ENCODE measurements around the gene C18orf54.

Gene C18orf54

DNA sequence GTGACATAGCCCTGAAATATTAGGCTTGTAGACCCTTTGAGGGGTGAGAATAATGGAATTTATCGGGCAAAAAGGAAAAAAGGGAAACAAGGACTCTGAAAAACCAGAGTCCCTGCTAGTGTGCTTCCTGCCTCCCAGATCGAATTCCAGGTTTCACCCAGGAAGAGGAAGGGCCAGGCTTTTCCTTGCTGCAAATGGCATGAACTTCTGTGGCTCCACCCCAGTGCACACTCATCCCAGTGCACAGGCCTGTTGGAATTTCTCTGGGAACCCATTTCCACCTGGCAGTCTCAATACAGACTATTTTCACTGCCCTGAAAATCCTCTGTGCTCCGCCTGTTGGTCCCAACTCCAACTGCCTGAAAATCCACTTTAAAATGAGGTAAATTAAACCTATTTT lies 29.9 kb downstream of the C18orf54 start:
- DNase-seq, result no peak

DNA sequence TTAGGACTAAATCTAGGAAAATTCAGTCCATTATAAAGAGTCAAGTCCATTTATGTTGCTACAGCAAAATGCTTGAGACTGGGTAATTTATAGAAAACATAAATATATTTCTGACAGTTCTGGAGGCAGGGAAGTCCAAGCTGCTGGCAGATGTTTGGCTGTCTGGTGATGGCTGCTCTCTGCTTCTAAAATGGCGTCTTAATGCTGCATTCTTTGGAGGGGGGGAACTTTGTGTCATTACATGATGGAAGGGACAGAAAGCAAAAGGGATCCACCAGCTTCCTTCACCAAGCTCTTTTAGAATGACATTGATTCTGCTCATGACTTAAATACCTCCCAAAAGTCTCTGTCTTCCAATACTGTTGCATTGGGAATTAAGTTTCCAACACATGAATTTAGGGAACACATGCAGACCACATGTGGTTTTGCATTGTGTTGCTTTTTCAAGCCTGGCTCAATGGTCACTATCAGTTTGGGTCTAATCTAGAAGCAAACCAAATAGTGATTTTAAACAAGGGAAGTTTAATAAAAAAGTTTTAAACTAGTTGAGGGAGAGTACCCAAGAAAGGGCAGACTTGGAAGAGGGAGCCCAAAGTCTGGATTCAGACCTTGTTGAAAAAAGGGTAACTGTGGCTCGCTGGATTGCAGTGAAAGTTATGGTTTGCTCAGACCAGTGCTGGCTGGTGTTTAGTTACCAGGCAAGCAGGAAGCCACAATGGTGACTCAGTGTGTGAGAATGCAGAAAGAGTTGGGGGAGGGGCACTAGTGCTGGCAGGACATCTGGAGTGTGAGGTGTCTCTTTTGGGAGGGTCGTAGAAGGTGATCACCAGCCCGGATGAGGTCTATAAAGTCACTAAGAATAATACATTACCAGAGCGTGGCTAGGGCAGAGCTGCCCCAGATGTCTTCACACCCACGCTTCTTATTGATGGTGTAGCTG lies 30.8 kb downstream of the C18orf54 start:
- no peak for DNase-seq

DNA sequence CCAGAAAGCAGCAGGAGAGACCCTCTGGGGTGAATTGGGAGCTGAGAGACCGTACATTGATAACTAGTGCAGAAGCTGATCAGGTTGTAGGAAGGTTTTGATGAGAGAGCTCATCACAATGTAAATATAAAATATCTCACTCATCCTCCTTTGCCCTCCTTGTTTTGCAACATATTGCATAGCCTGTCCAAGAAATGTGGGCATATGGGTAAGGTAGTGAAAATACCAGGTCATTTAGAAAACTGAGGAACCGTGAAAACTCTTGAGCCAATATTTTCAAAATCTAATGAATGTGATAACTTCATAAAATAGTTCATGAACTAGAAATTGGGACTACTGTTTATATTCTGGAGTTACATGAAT lies 31.4 kb downstream of the C18orf54 start:
- no peak for DNase-seq

DNA sequence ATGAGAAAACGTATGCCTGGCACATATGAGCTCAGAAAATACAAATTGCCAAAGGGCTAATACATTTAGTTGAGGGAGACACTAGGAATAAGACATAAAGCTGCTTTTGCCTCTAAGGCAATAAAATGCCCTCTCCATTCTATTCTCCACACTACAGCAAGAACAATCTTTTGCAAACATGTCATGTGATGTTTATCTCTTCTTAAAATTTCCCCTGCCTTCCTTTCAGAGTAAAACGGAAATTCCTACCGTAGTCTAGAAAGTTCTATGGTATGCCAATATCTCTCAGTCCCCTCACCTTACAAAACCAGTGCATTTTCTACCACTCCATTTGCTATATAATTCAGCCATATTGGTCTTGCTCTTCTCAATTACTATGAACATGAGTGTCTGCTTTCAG lies 33.1 kb downstream of the C18orf54 start:
- no peak for DNase-seq

DNA sequence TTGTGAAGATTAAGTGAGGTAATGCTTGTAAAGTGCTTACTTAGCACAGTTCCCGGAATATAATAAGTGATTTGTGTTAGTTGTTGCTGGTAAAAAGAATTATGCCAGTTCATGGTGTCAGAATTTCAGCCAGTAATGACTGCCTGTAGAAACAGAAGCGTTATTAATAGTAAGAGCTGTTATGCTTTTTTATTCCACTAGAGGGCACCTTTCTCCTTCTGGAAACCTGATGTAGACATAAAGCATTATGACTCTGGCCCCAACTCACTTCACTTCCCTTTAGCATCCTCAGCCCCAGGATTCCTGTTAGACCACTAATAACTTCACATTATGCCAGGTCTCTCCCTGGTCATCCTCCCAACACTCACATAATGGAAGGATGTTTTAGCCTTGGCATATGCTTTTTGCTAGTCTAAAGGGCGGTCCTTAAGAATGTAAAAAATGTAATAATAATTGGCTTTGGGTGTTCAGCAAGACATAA lies 34.9 kb downstream of the C18orf54 start:
- DNase-seq, result peak in 3 of 6 experiments; percentile 8 to 57 (median 33)

DNA sequence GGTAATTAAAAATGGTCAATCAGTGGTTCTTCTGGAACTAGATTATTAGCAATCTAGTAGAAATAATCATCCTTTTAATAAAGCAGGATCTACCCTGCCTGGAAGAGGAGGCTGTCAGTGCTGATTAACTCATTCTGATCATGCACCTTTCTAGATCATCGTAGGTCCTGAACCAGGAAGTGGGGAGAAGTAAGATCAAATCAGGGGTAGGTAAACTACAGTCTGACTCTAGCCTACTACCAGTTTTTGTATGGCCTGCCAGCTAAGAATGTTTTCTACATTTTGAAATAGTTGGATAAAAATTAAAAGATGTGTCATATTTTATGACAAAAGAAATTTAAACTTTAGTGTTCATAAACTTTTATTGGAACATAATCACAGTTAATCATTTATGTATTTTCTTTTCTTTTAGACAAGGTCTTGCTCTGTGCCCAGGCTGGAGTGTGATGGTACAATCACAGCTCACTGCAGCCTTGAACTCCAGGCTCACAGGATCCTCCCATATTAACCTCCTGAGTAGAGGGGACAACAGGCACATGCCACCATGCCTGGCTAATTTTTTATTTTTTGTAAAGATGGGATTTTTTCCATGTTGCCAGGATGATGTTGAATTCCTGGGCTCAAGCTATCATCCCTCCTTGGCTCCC lies 36.1 kb downstream of the C18orf54 start:
- no peak for DNase-seq

DNA sequence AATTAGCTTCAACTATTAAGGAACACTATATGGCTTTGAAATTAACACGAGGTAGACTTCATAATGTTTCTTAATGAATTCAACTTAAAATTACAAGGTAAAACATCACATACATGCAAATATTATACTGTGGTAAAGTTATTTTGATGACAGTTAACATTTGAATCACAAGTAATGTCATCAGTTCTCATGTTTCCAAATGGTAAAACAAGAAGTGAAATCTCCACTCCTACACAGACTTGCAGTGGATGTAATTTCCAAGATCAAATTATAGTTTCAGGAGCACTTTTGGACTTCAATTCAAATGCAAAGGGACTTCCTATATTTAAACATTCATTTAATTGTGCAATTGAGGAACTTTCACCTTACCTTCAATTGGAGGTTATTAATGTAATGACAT lies 39.1 kb downstream of the C18orf54 start:
- DNase-seq, result no peak

DNA sequence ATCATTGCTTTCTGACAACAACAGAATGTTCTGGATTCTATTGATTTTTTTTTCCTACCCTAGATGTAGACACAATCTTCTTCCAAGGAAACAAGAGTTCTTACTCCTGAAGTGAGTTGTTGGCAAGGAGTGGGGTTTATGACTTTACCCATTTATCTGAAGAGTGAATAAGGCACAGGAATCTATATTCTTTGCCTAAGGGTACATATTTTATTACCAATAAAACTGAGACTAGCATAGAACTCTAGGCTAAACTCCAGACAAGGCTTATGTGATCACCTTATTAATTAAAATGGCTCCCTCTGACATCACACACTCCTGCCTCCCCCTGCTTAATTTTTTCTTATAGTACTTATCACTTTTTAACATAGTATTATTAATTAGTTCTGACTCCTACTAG lies 47.6 kb downstream of the C18orf54 start:
- no peak for DNase-seq

DNA sequence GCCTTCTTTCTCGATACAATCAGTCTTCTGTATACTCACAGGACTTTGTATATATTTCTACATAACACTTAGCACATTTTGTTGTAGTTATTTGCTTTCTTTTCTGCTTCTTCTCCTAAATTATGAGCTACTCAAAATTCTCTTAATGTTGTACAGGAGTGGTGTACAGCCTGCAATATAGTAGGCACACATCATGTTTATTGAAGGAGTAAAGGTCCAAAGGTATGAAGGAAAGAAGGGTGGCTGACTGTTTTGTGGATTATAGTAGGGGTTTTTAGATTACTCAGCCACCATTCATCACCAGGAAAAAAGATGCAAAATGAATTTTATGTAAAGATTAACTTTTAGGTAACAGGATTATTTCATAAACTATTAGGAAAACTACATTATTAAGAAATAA lies 54.1 kb downstream of the C18orf54 start:
- no peak for DNase-seq

DNA sequence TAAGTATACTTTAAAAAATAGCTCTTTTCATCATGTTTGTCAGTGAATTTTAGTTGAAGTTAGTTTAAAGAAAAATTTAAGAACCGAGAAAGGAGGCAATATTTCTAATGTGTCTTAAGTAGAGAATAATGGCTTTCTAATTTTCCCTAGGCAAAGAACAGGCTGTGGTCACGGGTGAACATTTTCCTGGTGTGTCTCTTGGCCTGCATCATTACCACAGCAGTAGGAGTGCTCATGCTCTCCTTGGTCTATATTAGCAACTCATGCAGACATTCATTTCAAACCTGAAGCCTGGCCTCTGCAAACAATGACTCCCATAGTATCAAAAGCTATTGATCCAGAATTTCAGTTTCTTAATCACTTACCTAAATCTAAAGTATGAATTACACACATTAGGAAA lies 57.4 kb downstream of the C18orf54 start:
- no peak for DNase-seq

DNA sequence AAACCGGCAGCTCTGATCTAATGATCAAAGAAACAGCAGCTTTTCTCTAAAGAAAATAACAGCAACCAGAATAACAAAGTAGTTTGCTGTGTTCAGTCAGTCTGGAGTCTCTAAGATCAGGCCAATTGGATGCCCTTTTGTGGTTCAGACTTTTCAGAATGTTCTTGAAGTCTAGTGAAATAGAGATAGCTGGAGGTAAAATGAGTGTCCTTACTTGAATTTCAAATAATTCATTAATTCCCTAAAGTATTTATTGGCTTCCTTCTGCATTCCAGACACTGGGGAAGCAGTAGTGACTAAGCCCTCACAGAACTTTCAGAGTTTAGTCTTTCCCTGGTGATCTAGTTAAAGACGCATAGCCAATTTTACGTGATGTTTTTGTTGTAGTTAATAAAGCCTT lies 58.7 kb downstream of the C18orf54 start:
- no peak for DNase-seq

DNA sequence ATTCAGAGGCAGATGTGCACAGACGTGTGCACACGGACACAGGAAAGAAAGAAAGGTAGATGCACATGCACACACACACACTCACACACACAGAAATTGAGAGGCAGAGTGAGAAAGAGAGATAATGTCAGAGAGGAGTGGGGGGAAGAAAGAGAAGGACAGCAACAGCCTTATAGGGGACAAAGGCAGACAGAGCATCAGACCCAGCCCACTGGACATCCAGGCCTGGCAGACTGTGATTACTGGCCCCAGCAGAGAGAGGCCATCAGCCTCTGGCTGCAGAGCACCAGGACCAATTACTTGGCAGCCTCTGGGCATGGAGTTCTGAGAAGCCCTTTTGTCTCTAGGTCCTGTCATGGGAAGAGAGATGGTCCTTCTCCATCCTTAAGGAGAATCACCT lies 66.1 kb downstream of the C18orf54 start:
- no peak for DNase-seq

DNA sequence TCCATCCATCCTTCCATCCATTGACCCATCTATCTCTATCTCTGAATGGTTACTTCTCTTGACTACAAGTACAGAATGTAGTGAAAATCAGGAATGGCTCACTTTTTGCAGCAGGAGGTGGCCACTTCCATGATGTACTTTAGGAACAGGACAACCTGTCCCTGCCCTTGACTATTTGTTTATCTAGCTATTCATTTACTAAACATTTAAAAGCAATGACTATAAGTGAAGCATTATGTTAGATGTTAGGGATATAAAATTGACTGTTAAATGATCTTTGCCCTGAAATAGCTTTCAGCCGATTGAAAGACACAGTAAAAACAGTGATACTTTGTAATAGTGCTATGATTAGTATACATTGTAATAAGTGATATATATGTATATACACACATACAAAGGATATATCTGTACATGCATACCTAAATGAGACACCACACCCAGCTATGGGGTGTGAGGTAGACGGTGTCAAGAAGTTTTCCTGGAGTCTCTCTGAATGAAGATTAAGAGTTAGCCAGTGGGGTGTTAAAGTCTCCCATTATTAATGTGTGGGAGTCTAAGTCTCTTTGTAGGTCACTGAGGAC lies 68.5 kb downstream of the C18orf54 start:
- no peak for DNase-seq
